OCI-LY3 (cell line): ENCODE results near the gene RAB36.

Source experiments
- H2AFZ ChIP-seq: fragments of 200-600, 300-600 bp; shearing (Covaris generic); 2 replicates; pipeline ENCODE4 v1.6.0; 2014; ENCODE audit warnings: antibody characterized with exemption, low read depth, low read length
- H3K27ac ChIP-seq: fragments of 200-600, 300-600 bp; sonication (generic); 2 replicates; pipeline ENCODE4 v1.5.1; 2014; ENCODE audit warnings: mild to moderate bottlenecking, low read length, moderate library complexity, mixed read lengths
- H3K27me3 ChIP-seq: fragments of 200-600, 300-600 bp; sonication (generic); 2 replicates; pipeline ENCODE4 v1.6.1; 2014; ENCODE audit warnings: low read depth, low read length, mixed read lengths
- H3K36me3 ChIP-seq: fragments of 200-600, 300-600 bp; sonication (generic); replicated peaks from 2 replicates; pipeline ENCODE3; 2014; ENCODE audit warnings: low read depth, low read length, mixed read lengths
- H3K4me1 ChIP-seq: fragments of 300-600, 200-600 bp; sonication (generic); 2 replicates; pipeline ENCODE4 v1.6.1; 2014; ENCODE audit warnings: low read length, mixed read lengths
- H3K4me2 ChIP-seq: fragments of 200-600, 300-600 bp; sonication (generic); 2 replicates; pipeline ENCODE4 v1.6.1; 2014; ENCODE audit warnings: low read length, mixed read lengths
- H3K4me3 ChIP-seq: fragments of 300-600, 200-600 bp; sonication (generic); 2 replicates; pipeline ENCODE4 v1.5.1; 2014; ENCODE audit warnings: antibody characterized with exemption, mild to moderate bottlenecking, low read length, moderate library complexity
- H3K79me2 ChIP-seq: fragments of 300-600, 200-600 bp; shearing (Covaris generic); 2 replicates; pipeline ENCODE4 v1.6.1; 2014; ENCODE audit warnings: mild to moderate bottlenecking, low read length, mixed read lengths
- H3K9ac ChIP-seq: fragments of 300-600, 200-600 bp; shearing (Covaris generic); 2 replicates; pipeline ENCODE4 v1.6.0; 2014; ENCODE audit warnings: mild to moderate bottlenecking, low read length, moderate library complexity
- H3K9me3 ChIP-seq: fragments of 200-600, 300-600 bp; shearing (Covaris generic); 2 replicates; pipeline ENCODE4 v1.6.1; 2014; ENCODE audit warnings: low read length, mixed read lengths; ENCODE audit not compliant: insufficient read depth
- H4K20me1 ChIP-seq: fragments of 200-600, 300-600 bp; sonication (generic); 2 replicates; pipeline ENCODE4 v1.6.1; 2016; ENCODE audit warnings: low read length, mixed read lengths; ENCODE audit not compliant: insufficient read depth
- EZH2phosphoT487 ChIP-seq: fragments of 200-600 bp; shearing (Covaris generic); IDR thresholded peaks from 2 replicates; pipeline ENCODE4 v1.6.1; 2018; ENCODE audit warnings: antibody characterized with exemption, mixed run types, low read depth
- TF ChIP-seq, protein P1 (sequence below): fragments of 200-600, 300-600 bp; sonication (generic); IDR thresholded peaks from 2 replicates; pipeline ENCODE4 v1.5.1; 2014; ENCODE audit warnings: antibody characterized with exemption, low read length, low read depth

Gene RAB36

GRCh38 chr22:23121000-23121421, 24.3 kb upstream of the RAB36 start:
- H4K20me1 ChIP-seq, result 0 out of 2 replicates have a peak, but pooled peaks cover 9% of the 10 kb centered on the region
- H3K4me1 ChIP-seq, result peaks cover 15% of the 10 kb centered on the region
- TF ChIP-seq, protein P1, sequence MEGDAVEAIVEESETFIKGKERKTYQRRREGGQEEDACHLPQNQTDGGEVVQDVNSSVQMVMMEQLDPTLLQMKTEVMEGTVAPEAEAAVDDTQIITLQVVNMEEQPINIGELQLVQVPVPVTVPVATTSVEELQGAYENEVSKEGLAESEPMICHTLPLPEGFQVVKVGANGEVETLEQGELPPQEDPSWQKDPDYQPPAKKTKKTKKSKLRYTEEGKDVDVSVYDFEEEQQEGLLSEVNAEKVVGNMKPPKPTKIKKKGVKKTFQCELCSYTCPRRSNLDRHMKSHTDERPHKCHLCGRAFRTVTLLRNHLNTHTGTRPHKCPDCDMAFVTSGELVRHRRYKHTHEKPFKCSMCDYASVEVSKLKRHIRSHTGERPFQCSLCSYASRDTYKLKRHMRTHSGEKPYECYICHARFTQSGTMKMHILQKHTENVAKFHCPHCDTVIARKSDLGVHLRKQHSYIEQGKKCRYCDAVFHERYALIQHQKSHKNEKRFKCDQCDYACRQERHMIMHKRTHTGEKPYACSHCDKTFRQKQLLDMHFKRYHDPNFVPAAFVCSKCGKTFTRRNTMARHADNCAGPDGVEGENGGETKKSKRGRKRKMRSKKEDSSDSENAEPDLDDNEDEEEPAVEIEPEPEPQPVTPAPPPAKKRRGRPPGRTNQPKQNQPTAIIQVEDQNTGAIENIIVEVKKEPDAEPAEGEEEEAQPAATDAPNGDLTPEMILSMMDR, result no peak
- TF ChIP-seq EZH2phosphoT487, result no peak
- no peaks in the 10 kb centered on the region for H3K27me3 ChIP-seq
- peaks cover 10% of the 10 kb centered on the region for H3K36me3 ChIP-seq
- H3K4me2 ChIP-seq, result no peak overlapping the region
- no peak overlapping the region for H2AFZ ChIP-seq
- H3K9ac ChIP-seq, result no peak overlapping the region
- no peaks in the 10 kb centered on the region for H3K79me2 ChIP-seq
- no peaks in the 10 kb centered on the region for H3K9me3 ChIP-seq
- H3K27ac ChIP-seq, result no peak overlapping the region
- no peak overlapping the region for H3K4me3 ChIP-seq

GRCh38 chr22:23121424-23121823, 23.9 kb upstream of the RAB36 start:
- Histone ChIP-seq H4K20me1 (0 out of 2 replicates have a peak, but pooled peaks cover 9% of the 10 kb centered on the region), H3K9me3 (no peaks in the 10 kb centered on the region), H2AFZ (no peak overlapping the region), H3K27me3 (no peaks in the 10 kb centered on the region), H3K4me2 (no peak overlapping the region), H3K4me3 (no peak overlapping the region), H3K4me1 (peaks cover 15% of the 10 kb centered on the region), H3K27ac (no peak overlapping the region), H3K36me3 (peaks cover 10% of the 10 kb centered on the region), H3K9ac (no peak overlapping the region), H3K79me2 (no peaks in the 10 kb centered on the region)
- TF ChIP-seq EZH2phosphoT487, result no peak

DNA sequence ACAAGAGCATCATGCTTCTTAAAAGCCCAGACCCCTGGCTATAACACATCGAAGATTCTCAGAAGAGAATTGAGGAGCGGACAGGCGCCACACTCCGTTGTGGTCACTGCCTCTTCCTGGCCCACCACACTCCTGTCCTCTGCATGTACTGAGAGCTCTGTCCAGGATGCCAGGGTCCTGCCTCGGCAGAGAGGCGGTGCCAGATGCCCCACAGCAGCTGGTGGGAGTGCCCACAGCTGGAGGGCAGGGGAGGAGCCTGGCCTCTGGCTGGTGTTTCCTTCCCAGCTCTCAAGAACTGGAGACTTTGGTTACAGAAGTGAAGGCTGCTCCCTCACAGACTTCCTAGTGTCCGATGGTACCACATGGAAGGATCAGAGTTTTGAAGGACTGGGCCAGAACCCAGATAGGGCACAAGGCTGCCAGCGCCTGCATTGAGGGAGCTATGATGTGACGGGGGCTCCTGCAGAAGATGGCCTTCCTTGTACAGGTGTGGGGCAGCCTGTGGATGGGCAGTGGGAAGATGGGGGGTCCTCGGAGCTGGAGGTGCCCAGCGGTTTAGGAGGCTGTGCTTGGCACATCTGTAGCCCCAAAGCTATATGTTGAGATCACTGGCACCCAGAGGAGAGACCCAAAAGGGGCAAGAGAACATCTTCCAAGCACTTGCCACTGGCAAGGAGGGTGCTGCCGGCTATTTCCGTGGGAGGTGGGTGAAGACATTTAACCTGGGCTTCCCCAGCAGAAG, 22.9 kb upstream of the RAB36 start:
- no peaks in the 10 kb centered on the region for H3K79me2 ChIP-seq
- no peaks in the 10 kb centered on the region for H3K9me3 ChIP-seq
- no peak overlapping the region for H3K27ac ChIP-seq
- no peaks in the 10 kb centered on the region for H3K27me3 ChIP-seq
- no peak overlapping the region for H3K4me2 ChIP-seq
- H2AFZ ChIP-seq, result no peak overlapping the region
- no peak overlapping the region for H3K4me3 ChIP-seq
- H3K9ac ChIP-seq, result no peak overlapping the region
- H4K20me1 ChIP-seq, result 0 out of 2 replicates have a peak, but pooled peaks cover 6% of the 10 kb centered on the region
- peaks cover 10% of the 10 kb centered on the region for H3K36me3 ChIP-seq
- no peak for TF ChIP-seq EZH2phosphoT487
- TF ChIP-seq, protein P1, result no peak
- peaks cover 15% of the 10 kb centered on the region for H3K4me1 ChIP-seq

DNA sequence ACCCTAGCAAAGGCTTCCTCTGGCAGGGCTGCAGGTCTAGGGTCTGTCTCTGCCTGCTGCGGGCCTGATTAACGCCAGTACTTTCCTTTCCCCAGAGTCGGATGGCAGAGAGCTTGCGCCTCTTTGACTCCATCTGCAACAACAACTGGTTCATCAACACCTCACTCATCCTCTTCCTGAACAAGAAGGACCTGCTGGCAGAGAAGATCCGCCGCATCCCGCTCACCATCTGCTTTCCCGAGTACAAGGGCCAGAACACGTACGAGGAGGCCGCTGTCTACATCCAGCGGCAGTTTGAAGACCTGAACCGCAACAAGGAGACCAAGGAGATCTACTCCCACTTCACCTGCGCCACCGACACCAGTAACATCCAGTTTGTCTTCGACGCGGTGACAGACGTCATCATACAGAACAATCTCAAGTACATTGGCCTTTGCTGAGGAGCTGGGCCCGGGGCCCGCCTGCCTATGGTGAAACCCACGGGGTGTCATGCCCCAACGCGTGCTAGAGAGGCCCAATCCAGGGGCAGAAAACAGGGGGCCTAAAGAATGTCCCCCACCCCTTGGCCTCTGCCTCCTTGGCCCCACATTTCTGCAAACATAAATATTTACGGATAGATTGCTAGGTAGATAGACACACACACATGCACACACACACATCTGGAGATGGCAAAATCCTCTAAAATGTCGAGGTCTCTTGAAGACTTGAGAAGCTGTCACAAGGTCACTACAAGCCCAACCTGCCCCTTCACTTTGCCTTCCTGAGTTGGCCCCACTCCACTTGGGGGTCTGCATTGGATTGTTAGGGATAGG, 22.1 kb upstream of the RAB36 start:
- Histone ChIP-seq H3K36me3 (peaks cover 10% of the 10 kb centered on the region), H3K27me3 (no peaks in the 10 kb centered on the region), H2AFZ (no peak overlapping the region), H3K9ac (no peak overlapping the region), H4K20me1 (0 out of 2 replicates have a peak, but pooled peaks cover 6% of the 10 kb centered on the region), H3K9me3 (no peaks in the 10 kb centered on the region), H3K79me2 (no peaks in the 10 kb centered on the region), H3K4me3 (no peak overlapping the region), H3K27ac (no peak overlapping the region), H3K4me2 (no peak overlapping the region), H3K4me1 (peaks cover 18% of the 10 kb centered on the region)
- TF ChIP-seq, protein P1, result no peak
- TF ChIP-seq EZH2phosphoT487, result no peak
